GM21825 (cell line): Measurements from ENCODE around the gene SPNS2.

Experiments used
- ATAC-seq: cut with Tn5 transposase; IDR thresholded peaks from one replicate; pipeline ENCODE4 v1.9.1; 2021; ENCODE audit warnings: mild to moderate bottlenecking, moderate library complexity; ENCODE audit not compliant: unreplicated experiment

The SPNS2 gene

GRCh38 chr17:4548061-4548461 lies 49.4 kb downstream of the SPNS2 start:
- no peak for ATAC-seq

DNA sequence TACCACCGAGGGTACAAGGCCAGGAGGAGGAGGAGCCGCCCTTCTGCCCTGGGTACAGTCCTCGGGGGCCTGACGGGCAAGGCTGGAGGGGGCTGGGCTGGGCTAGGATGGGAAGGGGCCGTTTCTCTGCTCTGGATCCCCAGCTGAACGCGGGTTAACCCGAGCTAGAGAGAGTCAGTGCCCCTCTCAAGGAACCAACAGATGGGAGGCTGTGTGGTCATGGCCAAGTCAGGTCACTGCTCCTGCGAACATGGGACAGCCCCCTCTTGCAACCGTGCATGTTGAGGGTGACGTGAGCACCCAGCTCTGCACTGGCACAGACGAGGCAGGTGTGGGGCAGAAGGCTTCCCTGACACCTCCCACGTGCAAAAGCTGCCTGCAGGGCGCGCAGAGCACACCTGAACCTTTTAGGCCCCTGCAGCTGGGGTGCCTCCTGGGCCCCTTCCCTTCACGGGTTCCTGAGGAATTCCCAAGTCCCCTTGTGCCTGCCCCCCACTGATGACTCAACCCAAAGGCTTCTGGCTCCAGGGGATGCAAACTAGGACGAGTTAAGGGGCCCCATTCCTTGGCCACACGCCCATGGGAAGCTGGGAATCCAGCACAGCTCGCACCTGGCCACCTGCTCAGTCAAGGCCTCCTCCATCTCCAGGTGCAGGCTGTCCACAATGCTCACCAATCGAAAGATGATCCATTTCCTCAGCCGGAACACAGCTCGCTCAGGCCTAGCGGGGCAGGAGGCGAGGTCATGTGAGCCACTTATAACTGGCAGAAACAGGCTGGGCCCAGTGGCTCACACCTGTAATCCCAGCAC lies 50.2 kb downstream of the SPNS2 start:
- ATAC-seq, result no peak

- ATAC-seq, result no peak
Measured at GRCh38 chr17:4549781-4550533, 51.3 kb downstream of the SPNS2 start.

DNA sequence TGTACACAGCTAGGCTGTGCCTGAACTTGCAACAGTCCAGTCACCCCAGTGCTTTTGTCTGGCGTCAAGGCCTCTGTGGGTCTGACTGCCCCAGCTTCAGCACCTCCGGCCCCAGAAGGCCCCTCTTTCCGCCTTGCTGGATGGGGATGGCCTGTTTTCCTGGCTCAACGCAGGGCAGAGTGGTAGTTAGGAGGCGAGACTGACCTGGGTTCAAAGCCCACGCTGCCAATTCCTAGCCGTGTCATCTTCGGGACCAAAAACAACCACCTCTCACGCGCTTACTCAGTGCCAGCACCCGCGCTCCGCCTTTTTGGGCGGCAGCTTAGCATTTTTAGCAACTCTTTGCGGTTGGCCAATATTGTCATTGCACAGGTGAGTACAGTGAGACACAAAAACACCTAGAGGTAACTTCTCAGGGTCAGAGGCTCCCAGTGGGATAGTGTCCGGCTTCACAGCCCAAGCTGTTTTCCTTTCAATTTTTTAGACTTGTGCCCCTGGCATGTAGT lies 51.9 kb downstream of the SPNS2 start:
- ATAC-seq, result no peak

- ATAC-seq, result no peak
Measured at GRCh38 chr17:4551141-4551540, 52.5 kb downstream of the SPNS2 start.

- ATAC-seq, result no peak
Measured at GRCh38 chr17:4551796-4552525, 53.3 kb downstream of the SPNS2 start.

GRCh38 chr17:4553669-4554068 lies 55.0 kb downstream of the SPNS2 start:
- no peak for ATAC-seq

GRCh38 chr17:4554441-4554996 lies 55.8 kb downstream of the SPNS2 start:
- no peak for ATAC-seq

- peak; percentile 72 for ATAC-seq
Measured at GRCh38 chr17:4554997-4555799, 56.5 kb downstream of the SPNS2 start, which contains the start of gene MYBBP1A. MYBBP1A (minus strand) TSS chr17:4555384; CDS start chr17:4555324, 60 bp downstream.

- no peak for ATAC-seq
Measured at GRCh38 chr17:4555873-4556759, 57.4 kb downstream of the SPNS2 start.

GRCh38 chr17:4556996-4557395 lies 58.3 kb downstream of the SPNS2 start:
- no peak for ATAC-seq

GRCh38 chr17:4557626-4558346 lies 59.1 kb downstream of the SPNS2 start:
- no peak for ATAC-seq

- no peak for ATAC-seq
Measured at GRCh38 chr17:4558347-4558971, 59.8 kb downstream of the SPNS2 start.

DNA sequence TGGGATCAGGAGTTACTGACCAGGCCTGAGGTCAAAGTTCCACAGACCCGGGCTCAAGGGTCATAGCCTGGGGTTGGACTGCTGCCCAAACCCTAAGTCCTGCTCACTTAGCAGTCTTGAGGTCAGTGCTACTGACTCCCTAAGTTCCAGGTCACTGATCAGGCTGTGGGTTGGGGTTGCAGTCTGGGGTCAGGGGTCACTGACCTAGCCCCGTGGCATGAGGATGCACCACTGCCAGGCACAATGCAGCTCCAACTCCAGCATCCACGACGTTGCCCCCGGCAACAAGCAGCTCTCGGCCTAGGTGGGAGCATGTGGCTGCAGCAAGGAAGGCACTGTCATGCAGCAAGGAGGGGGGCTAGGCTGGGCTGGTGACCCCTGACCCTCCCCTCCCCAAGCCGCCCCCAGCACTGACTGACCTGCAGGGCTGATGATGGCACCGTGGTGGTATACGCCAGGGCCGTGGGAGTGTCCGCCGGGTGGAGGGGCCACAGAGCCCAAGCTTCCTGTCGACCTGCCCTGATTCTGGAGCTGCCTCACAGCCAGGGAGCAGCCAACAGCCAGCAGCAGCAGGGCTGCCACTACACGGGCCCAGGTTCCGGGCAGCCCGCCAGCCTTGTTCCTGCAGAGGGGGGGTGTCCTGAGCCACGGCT lies 60.6 kb downstream of the SPNS2 start:
- no peak for ATAC-seq

DNA sequence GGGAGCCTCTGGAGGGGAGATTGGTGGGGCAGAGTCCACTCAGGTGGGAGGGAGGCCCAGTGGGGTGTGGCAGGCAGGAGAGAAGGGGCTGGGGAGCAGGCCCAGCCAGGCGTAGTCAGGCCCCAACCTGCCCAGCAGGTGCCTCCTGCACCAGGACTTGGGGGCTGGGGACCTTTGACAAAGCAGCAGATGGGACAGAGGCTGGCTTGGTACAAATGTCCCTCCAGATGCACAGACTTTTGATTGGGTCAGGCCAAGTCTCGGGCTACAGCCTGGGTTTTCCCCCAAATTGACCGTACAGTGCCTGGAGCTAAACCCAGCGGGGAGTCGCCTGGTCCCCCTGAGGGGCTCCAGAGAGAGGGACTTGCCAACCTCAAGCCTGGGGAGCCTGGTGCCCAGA lies 61.3 kb downstream of the SPNS2 start:
- no peak for ATAC-seq

DNA sequence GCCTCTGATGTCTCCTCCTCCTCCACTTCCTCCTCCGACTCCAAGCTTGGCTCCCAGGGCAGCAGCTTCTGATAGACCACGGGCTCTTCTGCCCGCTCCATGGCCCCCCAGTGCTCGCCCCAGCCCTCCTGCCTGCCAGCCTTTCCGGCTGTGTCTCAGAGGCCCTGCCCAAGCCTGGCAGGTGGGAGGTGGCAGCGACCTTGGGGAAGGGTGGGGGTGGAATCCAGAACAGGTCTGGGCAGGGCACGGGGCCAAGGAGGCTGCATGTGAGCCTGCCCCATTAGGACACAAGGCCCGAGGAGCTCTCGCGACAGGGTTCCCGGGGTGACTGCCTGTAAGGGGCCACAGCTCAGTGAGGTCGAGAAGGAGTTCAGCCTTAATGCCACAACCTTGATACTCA lies 61.7 kb downstream of the SPNS2 start, which contains the start of gene GGT6:
GGT6 (minus strand) TSS at position 157 of the 400 bp plus-strand sequence; CDS start at position 101, 56 bp downstream.
- ATAC-seq, result no peak

DNA sequence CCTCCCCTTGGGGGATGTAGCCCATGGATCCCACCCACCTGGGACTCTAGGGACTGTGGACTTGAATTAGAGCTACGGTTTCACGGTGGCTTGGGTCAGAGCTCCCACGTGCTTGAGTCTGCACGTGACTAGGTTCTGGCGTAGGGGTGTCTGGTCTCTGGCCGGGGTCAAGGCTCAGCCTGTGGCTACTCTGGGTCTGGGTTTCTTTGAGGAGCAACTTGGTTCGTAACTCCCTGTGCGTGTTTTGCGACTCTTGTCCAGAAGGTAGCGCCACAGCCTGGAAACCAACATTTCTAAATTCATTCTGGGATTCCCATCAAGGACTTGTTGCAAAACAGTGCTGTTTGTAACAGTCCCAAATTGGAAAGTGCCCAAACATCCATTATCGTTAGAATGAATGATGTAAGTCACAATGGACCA lies 62.2 kb downstream of the SPNS2 start:
- no peak for ATAC-seq
